ENCODE measurements around the gene AQP1.

Gene AQP1

GRCh38 chr7:30877015-30877769, 34.5 kb upstream of the AQP1 start:
- no peak for TF ChIP-seq ZFX (IDR thresholded peaks at IDR 0.05)
- TF ChIP-seq, protein P1, sequence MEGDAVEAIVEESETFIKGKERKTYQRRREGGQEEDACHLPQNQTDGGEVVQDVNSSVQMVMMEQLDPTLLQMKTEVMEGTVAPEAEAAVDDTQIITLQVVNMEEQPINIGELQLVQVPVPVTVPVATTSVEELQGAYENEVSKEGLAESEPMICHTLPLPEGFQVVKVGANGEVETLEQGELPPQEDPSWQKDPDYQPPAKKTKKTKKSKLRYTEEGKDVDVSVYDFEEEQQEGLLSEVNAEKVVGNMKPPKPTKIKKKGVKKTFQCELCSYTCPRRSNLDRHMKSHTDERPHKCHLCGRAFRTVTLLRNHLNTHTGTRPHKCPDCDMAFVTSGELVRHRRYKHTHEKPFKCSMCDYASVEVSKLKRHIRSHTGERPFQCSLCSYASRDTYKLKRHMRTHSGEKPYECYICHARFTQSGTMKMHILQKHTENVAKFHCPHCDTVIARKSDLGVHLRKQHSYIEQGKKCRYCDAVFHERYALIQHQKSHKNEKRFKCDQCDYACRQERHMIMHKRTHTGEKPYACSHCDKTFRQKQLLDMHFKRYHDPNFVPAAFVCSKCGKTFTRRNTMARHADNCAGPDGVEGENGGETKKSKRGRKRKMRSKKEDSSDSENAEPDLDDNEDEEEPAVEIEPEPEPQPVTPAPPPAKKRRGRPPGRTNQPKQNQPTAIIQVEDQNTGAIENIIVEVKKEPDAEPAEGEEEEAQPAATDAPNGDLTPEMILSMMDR (conservative IDR thresholded peaks at IDR 0.05), result no peak
- H3K27ac ChIP-seq, result no peak overlapping the region

- no peak for TF ChIP-seq ZFX (IDR thresholded peaks at IDR 0.05)
- TF ChIP-seq, protein P1 (conservative IDR thresholded peaks at IDR 0.05), result no peak
- no peak overlapping the region for H3K27ac ChIP-seq
These were observed 33.7 kb upstream of the AQP1 start for GRCh38 chr7:30877993-30878392.

DNA sequence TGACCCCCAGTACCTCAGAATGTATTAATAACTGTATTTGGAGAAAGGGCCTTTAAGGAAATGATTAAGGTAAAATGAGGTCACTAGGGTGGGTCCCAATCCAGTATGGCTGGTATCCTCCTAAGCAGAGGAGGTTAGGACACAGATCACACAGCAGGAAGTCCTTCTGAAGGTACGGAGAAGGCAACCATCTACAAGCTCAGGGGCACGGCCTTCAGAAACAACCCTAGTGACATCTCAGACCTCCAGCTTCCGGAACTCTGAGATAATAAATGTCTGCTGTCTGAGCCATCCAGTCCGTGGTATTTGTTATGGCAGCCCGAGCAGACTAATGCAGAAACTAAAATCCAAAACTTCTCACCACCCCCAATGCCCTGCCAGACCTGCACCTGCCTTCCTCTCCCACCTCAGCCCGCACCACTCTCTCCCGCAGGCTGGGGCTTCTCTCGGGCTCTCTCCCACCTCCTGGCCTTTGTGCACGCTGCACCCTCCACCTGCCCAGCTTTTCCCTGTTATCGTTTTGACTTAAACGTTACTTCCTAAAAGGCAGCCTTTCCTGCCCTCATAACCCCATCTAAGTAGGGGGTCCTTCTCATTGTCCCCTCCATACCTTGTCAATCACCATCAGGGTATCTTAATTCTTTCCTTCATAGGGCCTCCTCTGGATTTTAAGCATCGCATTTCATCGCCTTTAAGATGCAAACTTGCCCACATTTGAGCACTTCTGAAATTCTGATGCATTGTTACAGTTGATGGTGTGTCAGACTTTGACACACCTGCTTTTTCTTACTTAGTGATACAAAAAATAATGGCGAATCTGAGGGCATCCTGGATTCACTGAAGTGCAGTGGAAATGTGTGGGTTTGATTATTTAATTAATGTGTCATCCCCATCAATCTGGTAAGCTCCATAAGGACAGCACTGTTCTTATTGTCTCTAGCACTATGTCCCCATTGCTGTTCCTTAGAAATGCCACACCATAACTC, 32.2 kb upstream of the AQP1 start:
- TF ChIP-seq, protein P1 (conservative IDR thresholded peaks at IDR 0.05), result no peak
- TF ChIP-seq ZFX (IDR thresholded peaks at IDR 0.05), result no peak
- H3K27ac ChIP-seq, result no peak overlapping the region

- TF ChIP-seq ZFX (IDR thresholded peaks at IDR 0.05), result no peak
- TF ChIP-seq, protein P1 (conservative IDR thresholded peaks at IDR 0.05), result no peak
- H3K27ac ChIP-seq, result no peak overlapping the region
These were observed 31.4 kb upstream of the AQP1 start for GRCh38 chr7:30880125-30880720.

GRCh38 chr7:30880941-30881340, 30.7 kb upstream of the AQP1 start:
- H3K27ac ChIP-seq, result no peak overlapping the region
- no peak for TF ChIP-seq ZFX (IDR thresholded peaks at IDR 0.05)
- TF ChIP-seq, protein P1 (conservative IDR thresholded peaks at IDR 0.05), result no peak

- TF ChIP-seq, protein P1 (conservative IDR thresholded peaks at IDR 0.05), result no peak
- no peak for TF ChIP-seq ZFX (IDR thresholded peaks at IDR 0.05)
- H3K27ac ChIP-seq, result no peak overlapping the region
These were observed 30.2 kb upstream of the AQP1 start for GRCh38 chr7:30881448-30881847.

All from C4-2B (cell line).